GM12878 (cell line): ENCODE data around the gene RAB6B. TPM values are rescaled to one million over a fixed set of nuclear protein-coding genes. Genes with fewer than 3 reads are reported as not detected.

ENCODE experiments used
- ATAC-seq: fragments of 200-7000 bp; cut with Tn5 transposase; 3 replicates; pipeline ENCODE4 v1.9.1; 2020; ENCODE audit warnings: mild to moderate bottlenecking, moderate library complexity
- BruUV-seq: library from RNA; stranded (reverse); fragments of 400-500 nt; replicated peaks from 2 replicates; lab custom pipeline; 2021; lab: Mats Ljungman, UMichigan
- CTCF ChIA-PET: fragments of 300-600 bp; sonication (Branson Sonifier 250); formaldehyde crosslinking; extraction: SDS; loops from one replicate; lab custom pipeline; 2021; ENCODE audit warnings: inconsistent platforms; lab: Yijun Ruan, JAX
- POLR2A ChIA-PET: fragments of 350-600 bp; formaldehyde crosslinking; extraction: SDS; loops from one replicate; lab custom pipeline; 2021; ENCODE audit warnings: inconsistent platforms; lab: Charles Lee
- RAD21 ChIA-PET: fragments of 300-600 bp; sonication (Branson Sonifier 250); formaldehyde crosslinking; loops from one replicate; lab custom pipeline; 2023; ENCODE audit warnings: antibody characterized with exemption; ENCODE audit not compliant: unreplicated experiment; lab: Charles Lee
- SMC1A ChIA-PET: fragments of 300-600 bp; sonication (Branson Sonifier 250); formaldehyde crosslinking; loops from one replicate; lab custom pipeline; 2023; ENCODE audit not compliant: unreplicated experiment, uncharacterized antibody; lab: Charles Lee
- DNase-seq: peaks from one replicate; pipeline ENCODE4 v3.0.0-alpha.2; 2011; ENCODE audit warnings: low read depth, low spot score
- FAIRE-seq: peaks from 3 replicates; lab custom pipeline; 2011; peaks lifted over from hg19 to GRCh38; lab: Jason Lieb, UNC
- H2AFZ ChIP-seq: 2 replicates; pipeline ENCODE4 v1.6.0; 2011; ENCODE audit warnings: low read depth, low read length, control low read depth; ENCODE audit not compliant: control insufficient read depth
- H3K27ac ChIP-seq: 2 replicates; pipeline ENCODE4 v1.5.1; 2011; ENCODE audit warnings: control low read depth; ENCODE audit not compliant: control insufficient read depth, insufficient read depth
- H3K27me3 ChIP-seq, 2 experiments: replicated peaks in 1 of 2; 2 replicates each; pipeline versions ENCODE4 v1.6.0 to v1.6.1; 2011; ENCODE audit warnings: low read length in 1 of 2; ENCODE audit not compliant: control insufficient read depth in 2 of 2, insufficient read depth in 2 of 2
- H3K36me3 ChIP-seq, 2 experiments: 2 replicates each; pipeline ENCODE4 v1.5.1; 2011; ENCODE audit warnings: low read length in 1 of 2; ENCODE audit not compliant: control insufficient read depth in 2 of 2, insufficient read depth in 2 of 2
- H3K4me1 ChIP-seq: 2 replicates; pipeline ENCODE4 v1.6.1; 2011; ENCODE audit warnings: mild to moderate bottlenecking, low read length, moderate library complexity, mixed read lengths; ENCODE audit not compliant: control insufficient read depth, insufficient read depth
- H3K4me2 ChIP-seq: 2 replicates; pipeline ENCODE4 v1.6.0; 2011; ENCODE audit warnings: control low read depth; ENCODE audit not compliant: control insufficient read depth, insufficient read depth
- H3K4me3 ChIP-seq: fragments of 200-600 bp; sonication (generic); 2 replicates; pipeline ENCODE4 v1.5.1; 2016
- H3K79me2 ChIP-seq: 2 replicates; pipeline ENCODE4 v1.6.0; 2011; ENCODE audit warnings: low read length; ENCODE audit not compliant: control insufficient read depth, insufficient read depth
- H3K9ac ChIP-seq: 2 replicates; pipeline ENCODE4 v1.8.0; 2011; ENCODE audit warnings: low read length, control low read depth, mixed read lengths; ENCODE audit not compliant: control insufficient read depth, insufficient read depth
- H3K9me3 ChIP-seq: replicated peaks from 3 replicates; pipeline ENCODE4 v1.5.1; 2011; ENCODE audit warnings: mild to moderate bottlenecking, low read length; ENCODE audit not compliant: control insufficient read depth, insufficient read depth
- H4K20me1 ChIP-seq: 2 replicates; pipeline ENCODE4 v1.6.0; 2011; ENCODE audit not compliant: control insufficient read depth, insufficient read depth
- ETV6 ChIP-seq, 2 experiments: fragments of 450-650 bp in 1 of 2; IDR thresholded peaks in 1 of 2; conservative IDR thresholded peaks in 1 of 2; 2 replicates each; pipeline ENCODE4 v1.6.1; 2014; ENCODE audit warnings: antibody characterized with exemption in 1 of 2, borderline replicate concordance in 1 of 2, low read depth in 1 of 2, mild to moderate bottlenecking in 1 of 2, moderate library complexity in 1 of 2
- HDGF ChIP-seq: fragments of 450-650 bp; IDR thresholded peaks from 2 replicates; pipeline ENCODE4 v1.6.1; 2016; ENCODE audit warnings: antibody characterized with exemption
- MTA2 ChIP-seq: fragments of 450-650 bp; IDR thresholded peaks from 2 replicates; pipeline ENCODE4 v1.6.1; 2016; ENCODE audit warnings: low read depth, mild to moderate bottlenecking, moderate library complexity
- MYC ChIP-seq: IDR thresholded peaks from 2 replicates; pipeline ENCODE4 v1.6.1; 2011; ENCODE audit warnings: mild to moderate bottlenecking, low read length, moderate library complexity, inconsistent platforms; ENCODE audit not compliant: insufficient read depth, insufficient replicate concordance, insufficient read length, severe bottlenecking
- SMC3 ChIP-seq: IDR thresholded peaks from 2 replicates; pipeline ENCODE4 v1.6.1; 2011; ENCODE audit warnings: low read length, improper control_type of control experiment, borderline replicate concordance
- TCF3 ChIP-seq: IDR thresholded peaks from 2 replicates; pipeline ENCODE4 v1.6.1; 2012; ENCODE audit warnings: low read depth, mild to moderate bottlenecking, low read length, borderline replicate concordance; ENCODE audit not compliant: insufficient read depth
- WRNIP1 ChIP-seq: IDR thresholded peaks from 2 replicates; pipeline ENCODE4 v1.6.1; 2011; ENCODE audit warnings: low read depth, low read length, improper control_type of control experiment, borderline replicate concordance
- ZBED1 ChIP-seq: IDR thresholded peaks from 2 replicates; pipeline ENCODE4 v1.6.1; 2016; ENCODE audit warnings: borderline replicate concordance
- ZNF217 ChIP-seq: fragments of 450-650 bp; IDR thresholded peaks from 2 replicates; pipeline ENCODE4 v1.6.1; 2017; ENCODE audit warnings: antibody characterized with exemption, mild to moderate bottlenecking
- ZNF24 ChIP-seq: fragments of 450-650 bp; IDR thresholded peaks from 2 replicates; pipeline ENCODE4 v1.6.1; 2017; ENCODE audit warnings: antibody characterized with exemption, mild to moderate bottlenecking
- ZSCAN29 ChIP-seq: fragments of 450-650 bp; IDR thresholded peaks from 2 replicates; pipeline ENCODE4 v1.6.1; 2017; ENCODE audit warnings: mild to moderate bottlenecking, moderate library complexity
- WGBS: methylation state at CpG from one replicate; pipeline ENCODE4 v1.1.6; 2016; ENCODE audit warnings: low lambda C conversion rate; ENCODE audit not compliant: insufficient replicate concordance, insufficient coverage; ENCODE audit errors: missing lambda C conversion rate; 5-methylcytosine and 5-hydroxymethylcytosine counted together
- in situ Hi-C: fragments of 300-500 bp; cut with MboI; formaldehyde crosslinking; loops from 9 replicates; pipeline ENCODE4 v1.14.3; 2018; ENCODE audit warnings: mixed read lengths
- intact Hi-C: fragments of 100-400 bp; cut with micrococcal nuclease; formaldehyde crosslinking; loops from one replicate; pipeline ENCODE4 v1.14.2; 2022; ENCODE audit not compliant: unreplicated experiment
- polyA plus RNA-seq, 11 experiments: library from polyadenylated mRNA; depleted of rRNA in 4 of 11; unstranded in 6 of 11; stranded (reverse) in 5 of 11; fragments of >200 nt; fragmentation: Nextera tagmentation in 4 of 11; fragmentation: Illumina TruSeq in 1 of 11; extraction: Ambion mirVana in 4 of 11; extraction: Trizol in 1 of 11; gene quantifications; 1 replicate in 1 of 11; 2 replicates in 10 of 11; pipeline versions ENCODE4 v1.2.1 to v1.2.3, GENCODE V29; 2011 to 2016; ENCODE audit warnings: inconsistent platforms in 2 of 11, missing spikeins in 2 of 11, low read depth in 1 of 11
- total RNA-seq, 4 experiments: library from RNA; depleted of rRNA in 3 of 4; stranded (reverse); fragments of >200 nt in 3 of 4; fragmentation: Illumina TruSeq in 1 of 4; extraction: Trizol in 1 of 4; gene quantifications; 2 replicates each; pipeline versions ENCODE4 v1.2.1 to v1.2.3, GENCODE V29; 2013 to 2021
- TF ChIP-seq, protein P1 (sequence below): IDR thresholded peaks from 2 replicates; pipeline ENCODE4 v1.6.1; 2012; ENCODE audit warnings: low read depth, low read length, improper control_type of control experiment
- TF ChIP-seq, protein P2 (sequence below): fragments of 150-350 bp; IDR thresholded peaks from 2 replicates; pipeline ENCODE4 v1.6.1; 2014; ENCODE audit warnings: mild to moderate bottlenecking, low read depth, low read length
- TF ChIP-seq, protein P3 (sequence below): IDR thresholded peaks from 2 replicates; pipeline ENCODE4 v1.6.1; 2012; ENCODE audit warnings: low read length, inconsistent platforms
- TF ChIP-seq, protein P4 (sequence below): IDR thresholded peaks from 2 replicates; pipeline ENCODE4 v1.6.1; 2012; ENCODE audit warnings: improper control_type of control experiment, low read depth, low read length; ENCODE audit not compliant: insufficient replicate concordance

The RAB6B gene
- total and polyA plus RNA-seq, 10 of the 15 experiments (the other 5 are each of a cell fraction or from before 2014, with no cell fraction given) = 0.01 to 0.16 (median 0.04) TPM; not detected in 5

DNA sequence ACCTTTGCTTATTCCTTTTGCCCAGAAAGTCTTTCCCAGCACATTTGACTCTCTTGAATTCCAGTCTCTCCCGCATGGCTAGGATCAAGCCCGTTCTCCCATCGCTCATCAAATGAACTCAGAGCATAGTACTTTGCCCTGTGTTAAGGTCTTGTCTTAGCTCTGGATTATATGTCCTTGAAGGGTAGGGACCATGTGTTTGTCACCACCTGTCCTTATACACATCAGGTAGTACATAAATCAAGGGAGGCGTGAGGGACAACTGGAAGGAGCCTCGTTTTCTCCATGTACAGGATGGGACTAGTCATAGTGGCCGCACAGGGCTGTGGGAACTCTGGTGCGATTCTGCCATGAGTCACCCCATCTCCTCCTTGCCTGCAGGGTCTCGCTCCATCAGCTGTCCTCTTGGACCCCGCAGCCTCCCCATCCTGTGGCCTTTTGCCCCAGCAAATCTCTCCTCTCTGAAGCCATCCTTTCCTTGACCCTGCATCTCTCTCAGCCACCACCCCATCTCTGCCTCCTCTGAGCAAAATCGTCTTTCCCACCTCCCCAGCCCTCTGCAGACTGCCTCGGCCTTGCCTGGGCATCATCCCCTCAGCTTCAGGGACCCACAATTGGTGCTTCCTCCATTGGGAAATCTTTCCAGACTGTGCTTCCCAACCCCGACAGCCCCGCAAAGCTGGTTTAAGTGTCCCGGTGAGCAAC lies 33.4 kb upstream of the RAB6B start:
- Histone ChIP-seq H3K79me2 (no peaks in the 10 kb centered on the region), H3K36me3 (no peaks in the 10 kb centered on the region), H2AFZ (no peak overlapping the region), H3K4me3 (no peak overlapping the region), H3K4me2 (no peak overlapping the region), H3K27me3 (peaks cover 0 to 2% of the 10 kb centered on the region in 2 experiments; a peak in 2 of 4 replicates), H4K20me1 (no peaks in the 10 kb centered on the region; the same call in 1 of the 2 replicates), H3K27ac (no peak overlapping the region), H3K9ac (no peak overlapping the region), H3K9me3 (no peaks in the 10 kb centered on the region), H3K4me1 (peaks cover 2% of the 10 kb centered on the region)
- POLR2A ChIA-PET = no interaction called here
- 68% methylated on average over 14 of the region's 14 CpGs for WGBS
- CTCF ChIA-PET = interaction anchor here (1.1 to 6.0 kb wide), 9 partner anchors 21 to 1198 kb away, joined by 3 to 37 read pairs (median 5); no protein-coding TSS in a partner anchor
- in situ Hi-C loops = no loop called here
- BruUV-seq = no TSS peak
- SMC1A ChIA-PET = no interaction called here
- ATAC-seq (no peak), DNase-seq (no peak), FAIRE-seq (no peak)
- intact Hi-C loops = loop anchor here (5.0 to 10.0 kb wide), 2 partner anchors 502 to 546 kb away; no protein-coding TSS in a partner anchor
- RAD21 ChIA-PET = interaction anchor here (1.2 kb wide), 1 partner anchor 887 kb away, joined by 3 read pairs; no protein-coding TSS in a partner anchor
- TF ChIP-seq HDGF = no peak
- no peak for TF ChIP-seq ZNF217
- no peak for TF ChIP-seq MYC
- TF ChIP-seq, protein P1, sequence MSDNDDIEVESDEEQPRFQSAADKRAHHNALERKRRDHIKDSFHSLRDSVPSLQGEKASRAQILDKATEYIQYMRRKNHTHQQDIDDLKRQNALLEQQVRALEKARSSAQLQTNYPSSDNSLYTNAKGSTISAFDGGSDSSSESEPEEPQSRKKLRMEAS = no peak
- TF ChIP-seq ZBED1 = no peak
- TF ChIP-seq, protein P2, sequence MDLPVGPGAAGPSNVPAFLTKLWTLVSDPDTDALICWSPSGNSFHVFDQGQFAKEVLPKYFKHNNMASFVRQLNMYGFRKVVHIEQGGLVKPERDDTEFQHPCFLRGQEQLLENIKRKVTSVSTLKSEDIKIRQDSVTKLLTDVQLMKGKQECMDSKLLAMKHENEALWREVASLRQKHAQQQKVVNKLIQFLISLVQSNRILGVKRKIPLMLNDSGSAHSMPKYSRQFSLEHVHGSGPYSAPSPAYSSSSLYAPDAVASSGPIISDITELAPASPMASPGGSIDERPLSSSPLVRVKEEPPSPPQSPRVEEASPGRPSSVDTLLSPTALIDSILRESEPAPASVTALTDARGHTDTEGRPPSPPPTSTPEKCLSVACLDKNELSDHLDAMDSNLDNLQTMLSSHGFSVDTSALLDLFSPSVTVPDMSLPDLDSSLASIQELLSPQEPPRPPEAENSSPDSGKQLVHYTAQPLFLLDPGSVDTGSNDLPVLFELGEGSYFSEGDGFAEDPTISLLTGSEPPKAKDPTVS = no peak
- no peak for TF ChIP-seq TCF3
- no peak for TF ChIP-seq ZSCAN29
- no peak for TF ChIP-seq WRNIP1
- TF ChIP-seq ETV6 (conservative IDR thresholded peaks at IDR 0.05 in 1 of 2, IDR thresholded peaks at IDR 0.05 in 1 of 2; ENCODE audit: borderline replicate concordance in 1 of 2, low read depth in 1 of 2) = no peak
- TF ChIP-seq SMC3 = no peak
- TF ChIP-seq, protein P3, sequence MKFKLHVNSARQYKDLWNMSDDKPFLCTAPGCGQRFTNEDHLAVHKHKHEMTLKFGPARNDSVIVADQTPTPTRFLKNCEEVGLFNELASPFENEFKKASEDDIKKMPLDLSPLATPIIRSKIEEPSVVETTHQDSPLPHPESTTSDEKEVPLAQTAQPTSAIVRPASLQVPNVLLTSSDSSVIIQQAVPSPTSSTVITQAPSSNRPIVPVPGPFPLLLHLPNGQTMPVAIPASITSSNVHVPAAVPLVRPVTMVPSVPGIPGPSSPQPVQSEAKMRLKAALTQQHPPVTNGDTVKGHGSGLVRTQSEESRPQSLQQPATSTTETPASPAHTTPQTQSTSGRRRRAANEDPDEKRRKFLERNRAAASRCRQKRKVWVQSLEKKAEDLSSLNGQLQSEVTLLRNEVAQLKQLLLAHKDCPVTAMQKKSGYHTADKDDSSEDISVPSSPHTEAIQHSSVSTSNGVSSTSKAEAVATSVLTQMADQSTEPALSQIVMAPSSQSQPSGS = no peak
- TF ChIP-seq, protein P4, sequence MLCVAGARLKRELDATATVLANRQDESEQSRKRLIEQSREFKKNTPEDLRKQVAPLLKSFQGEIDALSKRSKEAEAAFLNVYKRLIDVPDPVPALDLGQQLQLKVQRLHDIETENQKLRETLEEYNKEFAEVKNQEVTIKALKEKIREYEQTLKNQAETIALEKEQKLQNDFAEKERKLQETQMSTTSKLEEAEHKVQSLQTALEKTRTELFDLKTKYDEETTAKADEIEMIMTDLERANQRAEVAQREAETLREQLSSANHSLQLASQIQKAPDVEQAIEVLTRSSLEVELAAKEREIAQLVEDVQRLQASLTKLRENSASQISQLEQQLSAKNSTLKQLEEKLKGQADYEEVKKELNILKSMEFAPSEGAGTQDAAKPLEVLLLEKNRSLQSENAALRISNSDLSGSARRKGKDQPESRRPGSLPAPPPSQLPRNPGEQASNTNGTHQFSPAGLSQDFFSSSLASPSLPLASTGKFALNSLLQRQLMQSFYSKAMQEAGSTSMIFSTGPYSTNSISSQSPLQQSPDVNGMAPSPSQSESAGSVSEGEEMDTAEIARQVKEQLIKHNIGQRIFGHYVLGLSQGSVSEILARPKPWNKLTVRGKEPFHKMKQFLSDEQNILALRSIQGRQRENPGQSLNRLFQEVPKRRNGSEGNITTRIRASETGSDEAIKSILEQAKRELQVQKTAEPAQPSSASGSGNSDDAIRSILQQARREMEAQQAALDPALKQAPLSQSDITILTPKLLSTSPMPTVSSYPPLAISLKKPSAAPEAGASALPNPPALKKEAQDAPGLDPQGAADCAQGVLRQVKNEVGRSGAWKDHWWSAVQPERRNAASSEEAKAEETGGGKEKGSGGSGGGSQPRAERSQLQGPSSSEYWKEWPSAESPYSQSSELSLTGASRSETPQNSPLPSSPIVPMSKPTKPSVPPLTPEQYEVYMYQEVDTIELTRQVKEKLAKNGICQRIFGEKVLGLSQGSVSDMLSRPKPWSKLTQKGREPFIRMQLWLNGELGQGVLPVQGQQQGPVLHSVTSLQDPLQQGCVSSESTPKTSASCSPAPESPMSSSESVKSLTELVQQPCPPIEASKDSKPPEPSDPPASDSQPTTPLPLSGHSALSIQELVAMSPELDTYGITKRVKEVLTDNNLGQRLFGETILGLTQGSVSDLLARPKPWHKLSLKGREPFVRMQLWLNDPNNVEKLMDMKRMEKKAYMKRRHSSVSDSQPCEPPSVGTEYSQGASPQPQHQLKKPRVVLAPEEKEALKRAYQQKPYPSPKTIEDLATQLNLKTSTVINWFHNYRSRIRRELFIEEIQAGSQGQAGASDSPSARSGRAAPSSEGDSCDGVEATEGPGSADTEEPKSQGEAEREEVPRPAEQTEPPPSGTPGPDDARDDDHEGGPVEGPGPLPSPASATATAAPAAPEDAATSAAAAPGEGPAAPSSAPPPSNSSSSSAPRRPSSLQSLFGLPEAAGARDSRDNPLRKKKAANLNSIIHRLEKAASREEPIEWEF = no peak
- TF ChIP-seq ZNF24 = no peak
- no peak for TF ChIP-seq MTA2
